HT-29 (cell line): Measurements from ENCODE around the gene CDKL4. TPM values are rescaled to one million over a fixed set of nuclear protein-coding genes. Genes with fewer than 3 reads are reported as not detected.
A peak's percentile ranks its signal among the peaks of the same experiment; 100 is the strongest.
"Not testable (repeated sequence)": the region's sequence is repeated elsewhere in the genome, so short reads cannot be mapped to it uniquely, and the experiment has no call there.

Source experiments
- DNase-seq: peaks from one replicate; pipeline ENCODE4 v3.0.0-alpha.2; 2015; ENCODE audit warnings: low spot score
- total RNA-seq: library from RNA; depleted of rRNA; stranded (reverse); fragments of >200 nt; shearing (Covaris generic); gene quantifications from 2 replicates; pipeline ENCODE4 v1.2.3, GENCODE V29; 2014

CDKL4 gene
- total RNA-seq, 1 experiment from 2014 or later, result not detected

GRCh38 chr2:39232141-39232540, 11.6 kb downstream of the CDKL4 start:
- DNase-seq, result no peak

GRCh38 chr2:39228413-39229209, 15.2 kb downstream of the CDKL4 start:
- DNase-seq, result no peak

- peak; percentile 76 for DNase-seq
These were observed 15.9 kb downstream of the CDKL4 start for GRCh38 chr2:39227628-39228412.

GRCh38 chr2:39225567-39225966, 18.2 kb downstream of the CDKL4 start:
- no peak for DNase-seq

GRCh38 chr2:39223909-39224308, 19.9 kb downstream of the CDKL4 start:
- no peak for DNase-seq

- DNase-seq, result no peak
These were observed 22.3 kb downstream of the CDKL4 start for GRCh38 chr2:39221459-39221858.

GRCh38 chr2:39220136-39220535, 23.6 kb downstream of the CDKL4 start:
- DNase-seq, result no peak

- no peak for DNase-seq
These were observed 25.4 kb downstream of the CDKL4 start for GRCh38 chr2:39218391-39218790.

GRCh38 chr2:39217192-39217550, 26.6 kb downstream of the CDKL4 start:
- DNase-seq, result no peak

GRCh38 chr2:39216346-39217191, 27.2 kb downstream of the CDKL4 start:
- DNase-seq, result no peak

GRCh38 chr2:39215545-39215944, 28.2 kb downstream of the CDKL4 start:
- no peak for DNase-seq

- DNase-seq, result no peak
These were observed 30.8 kb downstream of the CDKL4 start for GRCh38 chr2:39213015-39213414.

- DNase-seq, result no peak
These were observed 32.9 kb downstream of the CDKL4 start for GRCh38 chr2:39210846-39211245.

GRCh38 chr2:39203382-39203781, 40.4 kb downstream of the CDKL4 start:
- DNase-seq, result no peak

GRCh38 chr2:39202639-39203369, 41.0 kb downstream of the CDKL4 start:
- DNase-seq, result no peak

- DNase-seq, result not testable (repeated sequence)
These were observed 46.8 kb downstream of the CDKL4 start for GRCh38 chr2:39197003-39197402.

GRCh38 chr2:39194686-39195085, 49.1 kb downstream of the CDKL4 start:
- DNase-seq, result no peak

- DNase-seq, result no peak
These were observed 54.7 kb downstream of the CDKL4 start for GRCh38 chr2:39188960-39189494.

GRCh38 chr2:39183673-39184072, 60.1 kb downstream of the CDKL4 start:
- no peak for DNase-seq

- DNase-seq, result no peak
These were observed 62.5 kb downstream of the CDKL4 start for GRCh38 chr2:39181297-39181696.
